HS-5 (cell line): ENCODE results near the gene SAA1.
"Not testable (repeated sequence)": the region's sequence is repeated elsewhere in the genome, so short reads cannot be mapped to it uniquely, and the experiment has no call there.

Experiments
- DNase-seq: peaks from one replicate; pipeline ENCODE4 v3.0.0-alpha.2; 2012; ENCODE audit warnings: low read depth

SAA1 gene

GRCh38 chr11:18259259-18259658 is 6.8 kb upstream of the SAA1 start:
- DNase-seq = no peak

GRCh38 chr11:18261721-18262120 is 4.3 kb upstream of the SAA1 start:
- no peak for DNase-seq

DNA sequence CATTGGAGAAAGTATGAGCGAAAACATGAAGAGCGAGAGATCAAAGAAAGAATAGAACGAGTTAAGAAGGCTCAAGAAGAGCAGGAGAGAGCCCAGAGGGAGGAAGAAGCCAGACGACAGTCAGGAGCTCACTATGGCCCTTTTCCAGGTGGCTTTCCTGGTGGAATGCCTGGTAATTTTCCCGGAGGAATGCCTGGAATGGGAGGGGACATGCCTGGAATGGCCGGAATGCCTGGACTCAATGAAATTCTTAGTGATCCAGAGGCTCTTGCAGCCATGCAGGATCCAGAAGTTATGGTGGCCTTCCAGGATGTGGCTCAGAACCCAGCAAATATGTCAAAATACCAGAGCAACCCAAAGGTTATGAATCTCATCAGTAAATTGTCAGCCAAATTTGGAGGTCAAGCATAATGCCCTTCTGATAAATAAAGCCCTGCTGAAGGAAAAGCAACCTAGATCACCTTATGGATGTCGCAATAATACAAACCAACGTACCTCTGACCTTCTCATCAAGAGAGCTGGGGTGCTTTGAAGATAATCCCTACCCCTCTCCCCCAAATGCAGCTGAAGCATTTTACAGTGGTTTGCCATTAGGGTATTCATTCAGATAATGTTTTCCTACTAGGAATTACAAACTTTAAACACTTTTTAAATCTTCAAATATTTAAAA is 3.2 kb upstream of the SAA1 start:
- not testable (repeated sequence) for DNase-seq

GRCh38 chr11:18264035-18264434 is 2.0 kb upstream of the SAA1 start:
- no peak for DNase-seq

DNA sequence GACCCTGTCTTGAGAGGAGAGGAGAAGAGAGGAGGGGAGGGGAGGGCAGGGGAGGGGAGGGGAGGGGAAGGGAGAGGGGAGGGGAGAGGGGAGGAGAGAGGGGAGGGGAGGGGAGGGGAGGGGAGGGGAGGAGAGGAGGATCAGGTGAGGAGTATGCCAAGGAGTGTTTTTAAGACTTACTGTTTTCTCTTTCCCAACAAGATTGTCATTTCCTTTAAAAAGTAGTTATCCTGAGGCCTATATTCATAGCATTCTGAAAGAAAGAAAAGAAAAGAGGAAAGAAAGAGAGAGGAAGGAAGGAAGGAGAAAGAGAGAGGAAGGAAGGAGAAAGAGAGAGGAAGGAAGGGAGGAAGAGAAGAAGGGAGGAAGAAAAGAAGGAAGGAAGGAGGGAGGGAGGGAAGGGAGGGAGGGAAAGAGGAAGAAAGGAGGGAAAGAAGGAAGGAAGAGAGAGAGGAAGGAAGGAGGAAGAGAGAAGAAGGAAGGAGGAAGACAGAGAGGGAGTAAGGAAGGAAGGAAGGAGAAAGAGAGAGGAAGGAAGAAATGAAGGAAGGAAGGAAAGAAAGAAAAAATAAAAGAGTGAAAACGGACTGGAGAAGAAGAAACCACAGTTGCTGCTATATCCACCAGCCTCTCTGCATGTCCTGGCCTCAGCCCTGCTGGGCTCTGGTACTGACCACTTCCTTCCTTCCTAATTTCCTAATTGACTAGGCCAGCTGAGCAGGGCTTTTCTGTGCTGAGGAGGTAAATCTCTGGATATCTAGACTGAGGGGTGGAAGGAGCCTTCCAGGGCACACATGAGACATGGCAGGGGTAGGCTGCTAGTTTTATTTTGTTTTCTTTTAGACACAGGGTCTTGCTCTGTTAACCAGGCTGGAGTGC is 1.1 kb upstream of the SAA1 start:
- no peak for DNase-seq

- DNase-seq = not testable (repeated sequence)
Measured at GRCh38 chr11:18267335-18268133, 1.5 kb downstream of the SAA1 start.

DNA sequence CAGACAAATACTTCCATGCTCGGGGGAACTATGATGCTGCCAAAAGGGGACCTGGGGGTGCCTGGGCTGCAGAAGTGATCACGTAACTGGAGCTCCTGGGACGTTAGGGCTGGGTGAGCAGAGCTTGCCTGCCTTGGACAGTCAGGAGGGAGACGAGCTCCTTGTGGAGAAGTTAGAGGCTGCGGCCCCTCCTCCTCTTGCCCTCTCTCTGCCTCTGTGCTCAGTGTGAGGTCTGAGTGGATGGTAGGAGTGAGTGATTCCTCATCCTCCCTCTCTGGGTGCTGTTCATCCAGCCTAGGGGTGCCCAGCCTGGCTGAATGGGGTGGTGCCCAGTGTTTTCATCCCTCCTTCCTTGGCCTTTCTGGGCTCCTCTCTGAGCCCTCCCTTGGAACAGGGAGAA is 3.2 kb downstream of the SAA1 start:
- not testable (repeated sequence) for DNase-seq

- DNase-seq = no peak
Measured at GRCh38 chr11:18270102-18270501, 4.0 kb downstream of the SAA1 start.

DNA sequence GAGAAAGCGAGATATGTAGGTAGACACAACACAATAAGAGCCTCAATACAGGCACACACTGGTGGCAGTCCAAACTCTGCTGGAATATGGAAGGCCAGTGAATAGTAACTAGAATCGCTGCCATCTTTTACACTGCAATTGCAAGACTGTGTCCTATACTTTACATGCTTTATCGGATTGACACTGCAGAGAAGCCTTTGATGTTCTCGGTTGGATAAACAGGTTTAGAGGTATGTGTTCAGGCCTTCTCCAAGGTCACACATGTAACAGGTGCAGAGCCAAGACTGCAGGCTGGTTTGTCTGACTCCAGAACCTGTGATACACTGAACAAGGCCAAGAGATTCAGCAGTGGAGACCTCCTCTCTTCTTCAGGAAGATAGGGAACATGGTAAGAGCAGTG is 5.1 kb downstream of the SAA1 start:
- DNase-seq = no peak

DNA sequence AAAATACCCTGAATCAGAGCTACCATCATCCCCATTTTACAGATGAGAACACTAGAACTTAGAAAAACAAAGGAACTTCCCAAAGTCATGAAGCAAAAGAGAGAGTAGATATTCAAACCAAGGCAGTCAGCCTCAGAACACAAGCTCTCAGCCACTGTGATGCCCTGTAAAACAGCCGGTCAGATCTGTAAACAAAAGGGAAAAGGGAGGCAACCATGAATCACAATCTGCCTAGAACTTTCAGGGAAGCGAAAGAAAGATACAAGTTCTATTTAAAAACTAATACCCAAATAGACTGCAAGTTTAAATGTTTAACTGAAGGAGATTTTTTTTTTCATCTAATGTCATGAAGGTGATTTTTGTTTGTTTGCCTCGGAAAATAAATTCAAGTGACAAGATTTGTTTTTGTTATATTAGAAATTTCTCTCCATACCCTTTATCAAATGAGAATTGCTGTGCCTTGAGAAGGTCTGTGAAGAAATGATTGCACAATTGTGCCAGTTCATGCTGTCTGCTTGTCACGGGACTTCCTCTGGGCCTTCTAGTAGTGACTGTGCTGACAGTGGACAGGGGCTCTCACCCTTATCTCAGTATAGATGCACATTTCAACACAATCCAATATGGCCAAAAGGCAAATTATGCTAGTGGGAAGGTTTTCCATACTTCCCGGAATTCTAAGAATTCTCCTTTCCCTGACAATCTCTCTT is 11.7 kb downstream of the SAA1 start:
- DNase-seq = no peak

- no peak for DNase-seq
Measured at GRCh38 chr11:18280438-18281045, 14.5 kb downstream of the SAA1 start.

DNA sequence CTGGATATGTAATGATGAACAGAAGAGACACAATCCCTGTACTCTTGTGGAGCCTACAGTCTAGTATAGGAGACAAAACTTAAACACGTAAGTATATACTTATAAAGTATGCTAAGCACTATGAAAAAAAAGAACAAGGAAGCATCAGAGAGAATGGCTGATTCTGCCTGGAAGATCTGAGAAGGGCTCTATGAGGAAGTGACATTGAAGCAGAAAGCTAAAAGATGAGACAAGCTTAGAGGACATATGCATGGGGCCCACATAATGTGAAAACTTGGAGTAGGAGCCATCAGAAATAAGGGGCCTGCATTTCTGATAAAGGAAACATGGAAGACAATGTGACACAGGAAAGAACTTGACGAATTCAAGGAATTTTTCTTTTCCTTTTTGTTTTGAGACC is 16.6 kb downstream of the SAA1 start:
- no peak for DNase-seq

GRCh38 chr11:18285841-18286240 is 19.8 kb downstream of the SAA1 start:
- DNase-seq = peak; percentile 2

GRCh38 chr11:18288911-18289310 is 22.8 kb downstream of the SAA1 start:
- no peak for DNase-seq

- no peak for DNase-seq
Measured at GRCh38 chr11:18294862-18295261, 28.8 kb downstream of the SAA1 start.

GRCh38 chr11:18295316-18295715 is 29.3 kb downstream of the SAA1 start:
- DNase-seq = no peak

GRCh38 chr11:18299721-18300120 is 33.7 kb downstream of the SAA1 start:
- DNase-seq = no peak

- no peak for DNase-seq
Measured at GRCh38 chr11:18304745-18305144, 38.7 kb downstream of the SAA1 start.

DNA sequence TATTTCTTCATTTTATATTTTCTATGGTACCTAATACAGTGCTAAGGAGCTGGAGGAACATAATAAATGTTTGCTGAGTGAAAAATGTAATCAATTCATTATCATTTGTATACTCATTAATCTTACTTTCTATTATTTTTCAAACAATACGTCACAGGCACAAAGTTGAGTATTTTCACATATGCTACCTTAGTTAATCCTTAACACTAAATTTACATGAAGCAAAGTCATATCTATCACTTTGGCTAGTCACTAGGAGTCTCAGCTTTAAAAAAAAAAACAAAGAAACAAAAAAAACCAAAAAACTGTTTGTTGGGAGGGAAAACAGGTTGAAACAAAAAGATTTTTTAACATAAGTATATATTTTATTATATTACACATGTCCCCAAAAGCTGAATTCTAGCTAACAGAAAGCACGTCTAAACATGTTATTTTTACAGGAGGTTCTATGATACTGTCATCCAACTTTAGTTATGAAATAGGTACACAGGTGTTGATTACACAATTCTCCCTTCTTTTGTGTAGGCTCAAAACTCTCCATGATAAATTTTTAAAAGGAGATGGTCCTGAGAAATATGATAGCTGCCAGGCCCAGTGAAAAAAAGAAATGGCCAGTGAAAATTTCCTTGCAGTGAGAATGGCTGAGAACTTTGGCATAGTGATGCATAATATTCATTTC is 41.5 kb downstream of the SAA1 start:
- no peak for DNase-seq

DNA sequence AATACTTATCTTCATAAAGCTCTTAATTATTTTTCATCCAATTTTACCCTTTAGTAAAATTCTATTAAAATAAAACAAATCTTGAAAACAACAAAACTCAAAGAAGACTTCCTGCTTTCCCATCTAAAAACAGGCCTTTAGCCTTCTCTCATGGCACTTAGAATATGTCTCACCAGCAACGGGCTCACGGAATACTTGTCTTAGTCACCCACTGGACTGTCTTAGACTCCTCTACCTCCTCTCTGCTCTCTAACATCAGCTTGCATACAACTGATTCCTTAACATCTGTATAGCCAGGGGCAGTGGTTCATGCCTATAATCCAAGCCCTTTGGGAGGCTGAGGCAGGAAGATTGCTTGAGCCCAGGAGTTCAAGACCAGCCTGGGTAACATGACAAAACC is 42.2 kb downstream of the SAA1 start:
- DNase-seq = no peak

- DNase-seq = no peak
Measured at GRCh38 chr11:18309691-18310090, 43.6 kb downstream of the SAA1 start.
